ENCODE results near the gene RAPGEF4.

The RAPGEF4 gene

DNA sequence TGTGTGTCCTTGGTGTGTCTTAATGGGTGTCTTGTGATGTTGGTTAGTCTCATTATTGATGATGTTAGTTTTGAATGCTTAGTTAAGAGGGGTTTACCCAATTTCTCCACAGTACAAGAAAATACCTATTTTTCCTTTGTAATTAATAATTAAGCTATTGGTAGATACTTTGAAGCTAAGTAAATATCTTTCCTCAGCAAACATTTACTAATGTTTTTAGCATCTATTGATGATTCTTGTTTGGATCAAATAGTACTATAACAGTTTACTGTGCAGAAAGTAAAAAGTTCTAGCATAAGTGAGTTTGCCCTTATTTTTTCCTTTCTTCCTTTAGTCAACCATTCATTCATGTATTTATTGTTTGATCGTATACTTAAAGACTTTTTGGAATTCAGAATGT lies 359.1 kb downstream of the RAPGEF4 start:
- no peaks in the 10 kb centered on the region for H3K4me1 ChIP-seq (ENCODE audit: low read length)
- H3K4me3 ChIP-seq (ENCODE audit: low read length): no peak overlapping the region
- no peak overlapping the region for H3K4me2 ChIP-seq (ENCODE audit: low read length)
- no peak overlapping the region for H2AFZ ChIP-seq (ENCODE audit: low read depth, low read length)
- H3K27me3 ChIP-seq (ENCODE audit: low read depth, low read length): no peaks in the 10 kb centered on the region
- TF ChIP-seq CTCF (IDR thresholded peaks at IDR 0.05; ENCODE audit: low read depth, low read length) (no peak), EZH2phosphoT487 (IDR thresholded peaks at IDR 0.05; ENCODE audit: low read depth) (no peak)
- H3K36me3 ChIP-seq (replicated peaks; ENCODE audit: low read depth, low read length): peaks cover 25% of the 10 kb centered on the region
- H3K27ac ChIP-seq (ENCODE audit: low read length): no peak overlapping the region
- H3K79me2 ChIP-seq (ENCODE audit: low read length): peaks cover 11% of the 10 kb centered on the region
- H3K9ac ChIP-seq (ENCODE audit: low read length): no peak overlapping the region
- no peaks in the 10 kb centered on the region; the same call in 1 of the 2 replicates for H4K20me1 ChIP-seq (ENCODE audit: insufficient read depth, low read length)
- H3K9me3 ChIP-seq (ENCODE audit: insufficient read depth, low read length): no peaks in the 10 kb centered on the region

DNA sequence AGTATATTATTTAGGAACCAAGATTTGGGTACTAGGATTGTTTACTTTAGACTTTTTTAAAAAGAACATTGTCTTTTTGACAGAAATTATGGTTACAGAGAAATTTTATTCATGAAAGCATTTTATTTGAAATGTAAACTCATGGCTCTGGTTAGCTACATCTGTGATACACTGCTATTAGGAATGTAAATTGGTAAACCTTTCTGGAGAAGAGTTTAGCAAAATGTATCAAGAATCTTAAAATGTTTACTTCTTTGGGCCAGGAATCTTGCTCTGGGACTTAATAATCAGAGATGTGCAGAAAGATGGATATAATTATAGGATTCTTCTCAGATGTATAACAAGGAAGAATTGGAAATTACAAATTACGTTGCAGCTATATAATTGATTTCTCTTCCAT lies 359.7 kb downstream of the RAPGEF4 start:
- H3K27ac ChIP-seq (ENCODE audit: low read length): no peak overlapping the region
- peaks cover 28% of the 10 kb centered on the region for H3K36me3 ChIP-seq (replicated peaks; ENCODE audit: low read depth, low read length)
- H2AFZ ChIP-seq (ENCODE audit: low read depth, low read length): no peak overlapping the region

GRCh38 chr2:173099271-173099670 lies 363.6 kb downstream of the RAPGEF4 start:
- peaks cover 22% of the 10 kb centered on the region for H3K36me3 ChIP-seq (replicated peaks; ENCODE audit: low read depth, low read length)
- H3K4me3 ChIP-seq (ENCODE audit: low read length): no peak overlapping the region
- peaks cover 3% of the 10 kb centered on the region; the same call in 1 of the 2 replicates for H3K79me2 ChIP-seq (ENCODE audit: low read length)
- no peaks in the 10 kb centered on the region; the same call in 1 of the 2 replicates for H4K20me1 ChIP-seq (ENCODE audit: insufficient read depth, low read length)
- H3K4me2 ChIP-seq (ENCODE audit: low read length): no peak overlapping the region
- H3K9me3 ChIP-seq (ENCODE audit: insufficient read depth, low read length): no peaks in the 10 kb centered on the region
- H3K9ac ChIP-seq (ENCODE audit: low read length): no peak overlapping the region
- no peak for TF ChIP-seq EZH2phosphoT487 (IDR thresholded peaks at IDR 0.05; ENCODE audit: low read depth)
- no peak for TF ChIP-seq CTCF (IDR thresholded peaks at IDR 0.05; ENCODE audit: low read depth, low read length)
- no peak overlapping the region for H2AFZ ChIP-seq (ENCODE audit: low read depth, low read length)
- no peaks in the 10 kb centered on the region for H3K27me3 ChIP-seq (ENCODE audit: low read depth, low read length)
- H3K27ac ChIP-seq (ENCODE audit: low read length): no peak overlapping the region
- H3K4me1 ChIP-seq (ENCODE audit: low read length): peaks cover 16% of the 10 kb centered on the region

More for the DNA sequence above, 359.7 kb downstream of the RAPGEF4 start:
- Histone ChIP-seq H3K4me3 (ENCODE audit: low read length) (no peak overlapping the region), H3K4me1 (ENCODE audit: low read length) (no peaks in the 10 kb centered on the region), H3K27me3 (ENCODE audit: low read depth, low read length) (no peaks in the 10 kb centered on the region), H3K9me3 (ENCODE audit: insufficient read depth, low read length) (no peaks in the 10 kb centered on the region), H3K9ac (ENCODE audit: low read length) (no peak overlapping the region), H3K79me2 (ENCODE audit: low read length) (peaks cover 6% of the 10 kb centered on the region), H4K20me1 (ENCODE audit: insufficient read depth, low read length) (no peaks in the 10 kb centered on the region; the same call in 1 of the 2 replicates), H3K4me2 (ENCODE audit: low read length) (no peak overlapping the region)
- TF ChIP-seq EZH2phosphoT487 (IDR thresholded peaks at IDR 0.05; ENCODE audit: low read depth) (no peak), CTCF (IDR thresholded peaks at IDR 0.05; ENCODE audit: low read depth, low read length) (no peak)

DNA sequence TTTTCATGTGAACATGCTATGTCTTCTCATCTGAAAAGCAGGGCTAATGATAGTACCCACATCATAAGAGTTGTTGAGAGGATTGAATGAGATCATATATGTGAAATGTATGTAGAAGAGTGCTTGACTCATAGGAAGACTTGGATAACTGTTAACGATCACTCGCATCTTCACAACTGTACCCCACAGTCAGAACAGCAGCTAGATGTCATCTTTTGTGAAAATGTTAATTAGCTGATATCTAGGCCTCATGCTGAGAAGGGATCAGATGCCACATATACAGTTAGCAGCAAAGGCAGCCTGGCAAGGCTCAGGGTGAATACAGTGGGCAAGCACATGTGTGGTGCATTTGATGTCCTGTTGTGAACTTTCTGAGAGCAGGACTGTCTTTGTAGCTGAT lies 364.2 kb downstream of the RAPGEF4 start:
- peaks cover 16% of the 10 kb centered on the region for H3K4me1 ChIP-seq (ENCODE audit: low read length)
- H2AFZ ChIP-seq (ENCODE audit: low read depth, low read length): no peak overlapping the region
- H3K36me3 ChIP-seq (replicated peaks; ENCODE audit: low read depth, low read length): peaks cover 22% of the 10 kb centered on the region
- H3K4me3 ChIP-seq (ENCODE audit: low read length): no peak overlapping the region
- no peak overlapping the region for H3K27ac ChIP-seq (ENCODE audit: low read length)
- no peak for TF ChIP-seq CTCF (IDR thresholded peaks at IDR 0.05; ENCODE audit: low read depth, low read length)
- TF ChIP-seq EZH2phosphoT487 (IDR thresholded peaks at IDR 0.05; ENCODE audit: low read depth): no peak
- H3K4me2 ChIP-seq (ENCODE audit: low read length): no peak overlapping the region
- H3K9me3 ChIP-seq (ENCODE audit: insufficient read depth, low read length): no peaks in the 10 kb centered on the region
- no peaks in the 10 kb centered on the region; the same call in 1 of the 2 replicates for H4K20me1 ChIP-seq (ENCODE audit: insufficient read depth, low read length)
- H3K27me3 ChIP-seq (ENCODE audit: low read depth, low read length): no peaks in the 10 kb centered on the region
- H3K79me2 ChIP-seq (ENCODE audit: low read length): no peaks in the 10 kb centered on the region; the same call in 1 of the 2 replicates
- H3K9ac ChIP-seq (ENCODE audit: low read length): no peak overlapping the region
